ENCODE measurements around the gene ZNF124. TPM values are rescaled to one million over a fixed set of nuclear protein-coding genes. Genes with fewer than 3 reads are reported as not detected.

Gene ZNF124
- polyA plus RNA-seq, 1 of the 3 experiments (the other 2 are of a cell fraction) = 2.7 TPM

DNA sequence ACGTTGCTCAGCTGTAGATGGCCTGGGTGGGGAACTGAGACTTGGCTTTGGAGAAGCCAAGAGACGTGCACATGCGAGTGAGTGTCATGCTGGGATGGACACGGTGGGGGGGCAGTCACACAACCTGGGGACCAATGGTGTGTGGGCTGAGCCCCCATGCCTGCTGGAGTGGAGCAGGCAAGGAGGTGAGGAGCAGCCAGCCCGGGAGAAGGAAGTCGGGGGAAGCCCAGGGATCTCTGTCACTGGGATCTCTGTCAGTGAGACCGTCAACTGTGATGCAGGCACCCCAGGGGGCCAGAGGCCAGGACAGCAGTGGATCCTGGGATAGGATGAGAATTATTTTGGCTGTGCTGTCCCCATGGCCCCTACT, 56.7 kb downstream of the ZNF124 start:
- H2AFZ ChIP-seq (ENCODE audit: low read depth) = no peak overlapping the region
- CTCF ChIA-PET = no interaction called here

More for the DNA sequence above, 56.7 kb downstream of the ZNF124 start:
- no peak overlapping the region for H3K27ac ChIP-seq (ENCODE audit: low read depth in 2 of 2, low read length in 1 of 2)
- no peaks in the 10 kb centered on the region for H3K27me3 ChIP-seq (ENCODE audit: insufficient read depth)
- H3F3A ChIP-seq (replicated peaks; ENCODE audit: insufficient read depth) = peaks cover 9% of the 10 kb centered on the region
- no peak overlapping the region for H3K9ac ChIP-seq
- H3K36me3 ChIP-seq (replicated peaks in 1 of 2; ENCODE audit: control insufficient read depth in 1 of 2, insufficient read depth in 2 of 2, low read length in 1 of 2) = no peaks in the 10 kb centered on the region
- no peak for TF ChIP-seq EZH2phosphoT487 (IDR thresholded peaks at IDR 0.05; ENCODE audit: borderline replicate concordance, low read depth)
- TF ChIP-seq TEAD4 (IDR thresholded peaks at IDR 0.05; ENCODE audit: borderline replicate concordance, insufficient read depth) = no peak
- TF ChIP-seq FOXM1 (IDR thresholded peaks at IDR 0.05; ENCODE audit: low read depth) = no peak
- no peak for TF ChIP-seq JUND (IDR thresholded peaks at IDR 0.05)
- no peak for TF ChIP-seq MAX (IDR thresholded peaks at IDR 0.05; ENCODE audit: low read depth)
- no peak for TF ChIP-seq MEF2A (IDR thresholded peaks at IDR 0.05; ENCODE audit: borderline replicate concordance, low read depth)
- no peak for TF ChIP-seq CTCF (IDR thresholded peaks at IDR 0.05)
- no peak for TF ChIP-seq MXI1 (IDR thresholded peaks at IDR 0.05; ENCODE audit: low read depth, low read length)
- TF ChIP-seq CHD2 (IDR thresholded peaks at IDR 0.05; ENCODE audit: low read length, partially characterized antibody) = no peak
- TF ChIP-seq, protein P1, sequence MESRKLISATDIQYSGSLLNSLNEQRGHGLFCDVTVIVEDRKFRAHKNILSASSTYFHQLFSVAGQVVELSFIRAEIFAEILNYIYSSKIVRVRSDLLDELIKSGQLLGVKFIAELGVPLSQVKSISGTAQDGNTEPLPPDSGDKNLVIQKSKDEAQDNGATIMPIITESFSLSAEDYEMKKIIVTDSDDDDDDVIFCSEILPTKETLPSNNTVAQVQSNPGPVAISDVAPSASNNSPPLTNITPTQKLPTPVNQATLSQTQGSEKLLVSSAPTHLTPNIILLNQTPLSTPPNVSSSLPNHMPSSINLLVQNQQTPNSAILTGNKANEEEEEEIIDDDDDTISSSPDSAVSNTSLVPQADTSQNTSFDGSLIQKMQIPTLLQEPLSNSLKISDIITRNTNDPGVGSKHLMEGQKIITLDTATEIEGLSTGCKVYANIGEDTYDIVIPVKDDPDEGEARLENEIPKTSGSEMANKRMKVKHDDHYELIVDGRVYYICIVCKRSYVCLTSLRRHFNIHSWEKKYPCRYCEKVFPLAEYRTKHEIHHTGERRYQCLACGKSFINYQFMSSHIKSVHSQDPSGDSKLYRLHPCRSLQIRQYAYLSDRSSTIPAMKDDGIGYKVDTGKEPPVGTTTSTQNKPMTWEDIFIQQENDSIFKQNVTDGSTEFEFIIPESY (IDR thresholded peaks at IDR 0.05; ENCODE audit: borderline replicate concordance, low read depth) = no peak
- no peak for TF ChIP-seq YY1 (IDR thresholded peaks at IDR 0.05; ENCODE audit: low read depth)
- TF ChIP-seq TAF1 (IDR thresholded peaks at IDR 0.05; ENCODE audit: borderline replicate concordance, low read depth, low read length) = no peak
- TF ChIP-seq RCOR1 (IDR thresholded peaks at IDR 0.05; ENCODE audit: low read length) = no peak
- no peak for TF ChIP-seq GABPA (IDR thresholded peaks at IDR 0.05; ENCODE audit: low read depth)
- no peak for TF ChIP-seq USF1 (IDR thresholded peaks at IDR 0.05; ENCODE audit: borderline replicate concordance, low read depth)
- no peak for TF ChIP-seq REST (IDR thresholded peaks at IDR 0.05; ENCODE audit: low read depth, low read length)
- no peak for TF ChIP-seq SIN3A (IDR thresholded peaks at IDR 0.05; ENCODE audit: borderline replicate concordance, low read depth, low read length)
- TF ChIP-seq, protein P2, sequence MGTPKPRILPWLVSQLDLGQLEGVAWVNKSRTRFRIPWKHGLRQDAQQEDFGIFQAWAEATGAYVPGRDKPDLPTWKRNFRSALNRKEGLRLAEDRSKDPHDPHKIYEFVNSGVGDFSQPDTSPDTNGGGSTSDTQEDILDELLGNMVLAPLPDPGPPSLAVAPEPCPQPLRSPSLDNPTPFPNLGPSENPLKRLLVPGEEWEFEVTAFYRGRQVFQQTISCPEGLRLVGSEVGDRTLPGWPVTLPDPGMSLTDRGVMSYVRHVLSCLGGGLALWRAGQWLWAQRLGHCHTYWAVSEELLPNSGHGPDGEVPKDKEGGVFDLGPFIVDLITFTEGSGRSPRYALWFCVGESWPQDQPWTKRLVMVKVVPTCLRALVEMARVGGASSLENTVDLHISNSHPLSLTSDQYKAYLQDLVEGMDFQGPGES (IDR thresholded peaks at IDR 0.05; ENCODE audit: low read depth, low read length) = no peak
- TF ChIP-seq FOXJ3 (CRISPR knock-in tag; IDR thresholded peaks at IDR 0.05) = no peak
- no peak for TF ChIP-seq PBX3 (IDR thresholded peaks at IDR 0.05)
- no peaks in the 10 kb centered on the region for H3K9me2 ChIP-seq
- no peak overlapping the region for H3K4me3 ChIP-seq (ENCODE audit: low read depth in 2 of 2, low read length in 1 of 2)
- POLR2A ChIA-PET = no interaction called here
- no peaks in the 10 kb centered on the region for H4K20me1 ChIP-seq (ENCODE audit: insufficient read depth)
- no peak for DNase-seq
- peaks cover 0 to 22% of the 10 kb centered on the region in 2 experiments; a peak in 1 of 4 replicates for H3K4me1 ChIP-seq (ENCODE audit: control insufficient read depth in 1 of 2, insufficient read depth in 2 of 2, low read depth in 1 of 2, low read length in 1 of 2)
- no peaks in the 10 kb centered on the region for H3K9me3 ChIP-seq
- H3K4me2 ChIP-seq = no peak overlapping the region
- no peaks in the 10 kb centered on the region for H3K79me2 ChIP-seq (ENCODE audit: insufficient read depth)
- WGBS (ENCODE audit: low lambda C conversion rate) = 55% methylated on average over 6 of the region's 7 CpGs

Data from SK-N-SH (cell line).